GM12872 (cell line): ENCODE data around the gene COP1.

Experiments
- CTCF ChIP-seq: IDR thresholded peaks from 3 replicates; pipeline ENCODE4 v1.5.1; 2011; ENCODE audit warnings: low read depth, mild to moderate bottlenecking, low read length, moderate library complexity; ENCODE audit not compliant: insufficient read depth

Gene COP1

GRCh38 chr1:176206961-176207902 is at the start of gene COP1:
Gene COP1, minus strand, starts transcription at chr1:176207286. Its CDS starts 308 bp downstream, at chr1:176206978.
- TF ChIP-seq CTCF = peak; percentile 31; the same call in 1 of the 3 replicates

- 0 out of 3 replicates have a peak, but pooled peaks have one; percentile 4 for TF ChIP-seq CTCF
Observed at GRCh38 chr1:176252191-176252590, 45.1 kb upstream of the COP1 start.

- TF ChIP-seq CTCF = no peak
Observed at GRCh38 chr1:176244851-176245250, 37.8 kb upstream of the COP1 start.

GRCh38 chr1:176243746-176244145 is 36.7 kb upstream of the COP1 start:
- no peak for TF ChIP-seq CTCF

- no peak for TF ChIP-seq CTCF
Observed at GRCh38 chr1:176241385-176242015, 34.4 kb upstream of the COP1 start.

- TF ChIP-seq CTCF = no peak
Observed at GRCh38 chr1:176227579-176227978, 20.5 kb upstream of the COP1 start.

GRCh38 chr1:176225911-176226310 is 18.8 kb upstream of the COP1 start:
- TF ChIP-seq CTCF = no peak
